HG03108 (cell line): ENCODE measurements around the gene ZNF410.
"Not testable (repeated sequence)": the region's sequence is repeated elsewhere in the genome, so short reads cannot be mapped to it uniquely, and the experiment has no call there.

ENCODE experiments used
- ATAC-seq: cut with Tn5 transposase; IDR thresholded peaks from one replicate; pipeline ENCODE4 v1.9.1; 2021; ENCODE audit warnings: moderate library complexity; ENCODE audit not compliant: unreplicated experiment

ZNF410 gene, protein sequence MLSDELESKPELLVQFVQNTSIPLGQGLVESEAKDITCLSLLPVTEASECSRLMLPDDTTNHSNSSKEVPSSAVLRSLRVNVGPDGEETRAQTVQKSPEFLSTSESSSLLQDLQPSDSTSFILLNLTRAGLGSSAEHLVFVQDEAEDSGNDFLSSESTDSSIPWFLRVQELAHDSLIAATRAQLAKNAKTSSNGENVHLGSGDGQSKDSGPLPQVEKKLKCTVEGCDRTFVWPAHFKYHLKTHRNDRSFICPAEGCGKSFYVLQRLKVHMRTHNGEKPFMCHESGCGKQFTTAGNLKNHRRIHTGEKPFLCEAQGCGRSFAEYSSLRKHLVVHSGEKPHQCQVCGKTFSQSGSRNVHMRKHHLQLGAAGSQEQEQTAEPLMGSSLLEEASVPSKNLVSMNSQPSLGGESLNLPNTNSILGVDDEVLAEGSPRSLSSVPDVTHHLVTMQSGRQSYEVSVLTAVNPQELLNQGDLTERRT

DNA sequence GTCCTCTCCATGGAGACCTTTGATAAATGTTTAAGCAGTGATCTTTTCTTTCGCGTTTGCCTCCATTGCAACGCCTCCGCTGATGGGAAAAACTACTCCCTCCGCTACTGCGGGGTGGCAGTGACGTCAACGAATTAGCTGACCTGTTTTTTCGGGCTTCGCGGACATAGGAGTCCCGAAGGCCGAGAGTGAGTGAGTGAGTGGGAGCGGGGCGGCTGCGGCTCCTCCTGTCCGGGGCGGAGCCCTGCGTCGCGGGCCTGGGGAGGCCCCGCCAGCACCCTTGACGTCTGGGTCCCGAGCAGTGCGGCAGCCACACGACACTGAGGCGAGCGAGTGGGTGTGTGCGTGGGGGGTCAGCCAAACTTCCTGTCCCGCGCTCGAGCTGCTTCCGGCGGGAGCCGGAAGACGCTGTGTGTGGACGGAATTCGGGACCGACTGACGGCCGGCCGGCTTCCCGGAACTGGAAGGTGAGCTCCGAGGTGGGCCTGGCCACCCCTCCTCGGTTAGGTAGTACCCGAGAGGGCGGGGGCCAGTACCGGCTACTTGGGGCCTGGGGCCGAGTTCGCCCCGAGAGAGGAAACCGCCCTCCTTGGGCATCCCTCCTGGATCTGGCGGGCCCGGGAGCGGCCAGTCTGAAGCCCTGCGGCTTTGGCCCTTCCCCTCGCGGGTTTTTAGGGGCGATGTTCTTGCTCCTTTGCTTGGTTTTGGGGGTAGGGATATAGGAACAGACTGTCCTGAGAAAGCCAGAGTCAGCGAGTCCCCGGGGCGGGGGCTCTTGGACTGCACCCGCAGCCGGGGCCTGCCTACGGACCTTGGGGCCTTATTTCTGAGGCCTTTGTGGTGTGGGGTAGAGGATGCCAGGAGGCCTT, at the start of gene ZNF410:
ZNF410 (plus strand) TSS at position 411 of the 869 bp plus-strand sequence. CDS start 5,317 bp downstream, outside the sequence.
- peak; percentile 93 for ATAC-seq

DNA sequence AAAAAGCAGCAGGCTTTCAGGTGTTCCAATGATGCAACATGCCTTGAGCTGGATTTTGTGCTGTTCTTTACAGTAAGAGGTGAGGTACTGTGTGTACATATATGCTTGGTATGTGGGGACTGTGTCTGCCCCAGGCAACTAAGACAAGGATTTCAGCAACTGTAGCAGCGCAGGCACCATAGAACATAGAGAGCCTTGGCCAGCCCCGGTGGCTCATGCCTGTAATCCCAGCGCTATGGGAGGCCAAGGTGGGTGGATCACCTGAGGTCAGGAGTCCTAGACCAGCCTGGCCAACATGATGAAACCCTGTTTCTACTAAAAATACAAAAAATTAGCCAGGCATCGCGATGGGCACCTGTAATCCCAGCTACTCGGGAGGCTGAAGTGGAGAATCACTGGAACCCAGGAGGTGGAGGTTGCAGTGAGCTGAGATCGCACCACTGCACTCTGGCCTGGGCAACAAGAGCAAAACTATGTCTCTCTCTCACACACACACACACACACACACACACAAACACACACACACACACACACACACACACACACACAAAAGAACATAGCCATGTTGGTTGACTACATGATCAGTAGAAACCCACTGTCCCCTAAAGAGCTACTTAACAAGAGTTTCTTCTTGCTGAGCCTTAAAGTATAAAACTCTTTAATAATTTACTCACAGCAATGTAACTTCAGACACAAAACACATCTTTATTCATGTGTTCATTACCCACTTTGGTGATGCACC, 48.2 kb upstream of the ZNF410 start:
- ATAC-seq, result not testable (repeated sequence)

DNA sequence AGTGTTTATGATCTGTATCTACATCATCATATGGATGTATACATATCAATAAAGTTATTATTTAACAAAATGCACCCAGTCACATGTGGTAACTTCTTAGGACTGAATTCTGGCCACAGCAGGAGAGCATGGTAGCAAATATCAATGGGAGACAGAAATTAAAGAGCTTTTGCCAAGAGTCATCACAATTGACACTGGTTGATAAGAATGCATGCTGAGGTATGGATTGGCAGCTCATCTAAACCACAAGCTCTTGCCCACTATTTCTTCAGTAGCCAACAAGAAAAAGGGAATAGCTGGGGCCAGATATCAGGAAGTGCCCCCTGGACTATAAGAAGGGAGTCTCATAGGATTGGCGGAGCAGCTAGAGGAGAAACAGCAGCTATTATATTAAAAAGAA, 44.5 kb upstream of the ZNF410 start:
- ATAC-seq, result no peak

DNA sequence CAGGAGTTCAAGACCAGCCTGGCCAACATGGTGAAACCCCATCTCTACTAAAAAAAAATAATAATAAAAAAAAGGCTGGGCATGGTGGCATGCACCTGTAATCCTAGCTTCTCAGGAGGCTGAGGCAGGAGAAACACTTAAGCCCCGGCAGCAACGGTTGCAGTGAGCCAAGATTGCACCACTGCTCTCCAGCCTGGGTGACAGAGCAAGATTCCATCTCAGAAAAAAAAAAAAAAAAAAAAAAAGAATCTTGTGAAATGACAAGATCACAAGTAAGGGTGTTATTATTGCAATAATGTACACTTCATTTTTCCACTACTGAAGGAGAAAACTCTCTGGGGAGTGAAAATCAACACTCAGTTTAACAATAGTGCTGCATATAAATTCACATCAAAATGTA, 43.8 kb upstream of the ZNF410 start:
- no peak for ATAC-seq

DNA sequence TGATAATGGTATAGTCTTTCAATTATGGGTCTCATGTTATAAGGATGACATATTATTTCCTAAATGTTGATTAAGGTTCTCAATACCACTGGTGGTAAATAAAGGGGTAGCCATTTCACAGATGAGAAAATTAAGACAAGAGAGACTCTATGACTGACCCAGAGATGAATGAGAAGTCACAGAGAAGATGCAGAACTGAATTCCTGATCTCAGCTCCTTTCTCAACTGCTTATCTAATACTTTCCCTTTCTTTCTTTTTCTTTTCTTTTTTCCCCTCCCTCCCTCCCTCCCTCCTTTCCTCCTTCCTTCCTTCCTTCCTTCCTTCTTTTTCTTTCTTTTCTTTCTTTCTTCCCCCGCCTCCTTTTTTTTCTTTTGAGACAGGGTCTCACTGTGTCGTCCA, 43.4 kb upstream of the ZNF410 start:
- ATAC-seq, result no peak

DNA sequence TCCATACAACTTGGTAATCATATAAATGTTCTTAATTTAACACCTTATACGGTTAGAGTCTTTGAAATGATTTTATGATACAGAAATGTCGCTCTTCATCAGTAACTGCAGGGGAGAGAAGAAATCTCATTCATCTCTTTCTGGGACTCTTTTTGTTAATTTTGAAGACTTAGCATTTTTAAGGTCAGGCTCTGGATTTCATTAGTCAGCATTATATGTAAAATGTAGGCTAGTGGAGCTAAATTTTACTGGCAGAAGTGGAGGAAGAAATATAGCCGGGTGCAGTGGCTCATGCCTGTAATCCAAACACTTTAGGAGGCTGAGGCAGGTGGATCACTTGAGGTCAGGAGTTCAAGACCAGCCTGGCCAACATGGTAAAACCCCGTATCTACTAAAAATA, 39.7 kb upstream of the ZNF410 start:
- ATAC-seq, result no peak

DNA sequence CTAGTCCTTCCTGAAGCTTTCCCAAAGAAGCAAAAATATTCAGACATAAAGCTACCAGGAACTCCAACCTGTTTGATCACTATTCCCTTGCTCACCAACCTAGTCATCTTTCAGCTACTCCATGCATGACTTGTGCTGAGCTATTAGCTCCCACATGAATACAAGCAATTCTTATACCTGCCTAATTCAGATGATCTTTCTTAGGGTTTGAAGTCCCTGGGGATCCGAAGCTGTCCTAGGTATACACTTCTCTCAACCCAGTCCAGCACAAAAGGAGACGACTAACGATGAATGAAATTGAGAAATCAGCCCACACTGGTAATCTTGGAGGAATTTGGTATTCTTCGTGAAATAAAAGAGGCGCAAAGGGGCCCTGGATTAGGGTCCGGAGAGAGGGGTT, 35.7 kb upstream of the ZNF410 start:
- ATAC-seq, result no peak

DNA sequence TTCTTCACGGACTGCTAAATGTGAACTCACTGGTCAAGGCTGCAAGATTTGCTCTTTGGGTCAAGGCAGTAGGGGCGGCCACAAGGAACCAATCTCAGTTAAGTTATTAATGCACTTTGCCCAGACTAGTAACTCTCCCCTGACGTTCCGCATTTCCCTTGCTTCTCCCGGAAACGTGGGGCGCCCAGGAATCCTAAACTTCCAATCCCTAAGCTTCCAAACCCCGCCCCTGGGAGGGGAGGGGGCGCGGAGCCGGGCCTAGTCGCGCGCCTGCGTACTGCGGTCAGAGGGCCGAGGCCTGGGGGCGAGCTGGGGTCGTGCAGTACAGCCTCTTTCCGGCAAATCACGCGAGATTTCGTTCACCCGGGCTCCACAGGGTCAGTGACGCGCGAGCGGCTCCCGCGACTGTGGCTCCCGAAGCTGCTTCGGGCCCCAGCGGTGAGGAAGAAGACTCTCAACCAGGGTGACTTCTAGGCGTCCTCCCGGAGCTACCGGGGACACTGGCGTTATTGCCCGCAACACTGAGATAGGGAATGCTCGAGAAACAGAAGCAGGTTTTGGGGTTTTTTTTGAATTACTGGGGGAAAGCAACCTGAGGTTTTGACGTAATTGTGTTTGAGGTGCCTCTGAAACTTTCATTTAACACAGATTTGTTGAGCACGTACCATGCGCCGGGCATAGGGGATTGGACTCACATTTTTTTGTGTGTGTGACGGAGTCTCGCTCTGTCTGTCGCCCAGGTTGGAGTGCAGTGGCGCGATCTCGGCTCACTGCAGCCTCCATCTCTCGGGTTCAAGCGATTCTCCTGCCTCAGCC, 34.9 kb upstream of the ZNF410 start, which contains the start of gene PTGR2:
PTGR2 (plus strand) TSS at position 265 of the 816 bp plus-strand sequence. CDS start 7,032 bp downstream, outside the sequence.
- ATAC-seq, result peak; percentile 70

DNA sequence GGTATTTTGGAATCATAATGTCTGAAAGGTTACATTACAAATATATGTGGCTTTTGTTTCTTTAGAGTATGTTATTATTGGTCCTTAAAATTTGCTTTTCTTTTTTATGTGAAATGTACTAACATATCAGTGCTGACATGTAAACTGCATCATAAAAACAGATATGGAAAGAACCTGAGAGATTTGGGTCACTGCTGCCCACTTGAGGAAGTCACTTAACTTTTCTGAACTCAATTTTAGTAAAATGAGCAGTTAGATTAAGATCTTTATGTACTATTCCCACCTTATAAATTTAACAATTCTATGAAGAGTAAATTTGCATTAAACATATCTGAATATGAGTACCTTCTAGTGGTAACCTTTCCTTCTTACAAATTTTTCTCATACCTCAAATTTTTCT, 27.5 kb upstream of the ZNF410 start:
- no peak for ATAC-seq

DNA sequence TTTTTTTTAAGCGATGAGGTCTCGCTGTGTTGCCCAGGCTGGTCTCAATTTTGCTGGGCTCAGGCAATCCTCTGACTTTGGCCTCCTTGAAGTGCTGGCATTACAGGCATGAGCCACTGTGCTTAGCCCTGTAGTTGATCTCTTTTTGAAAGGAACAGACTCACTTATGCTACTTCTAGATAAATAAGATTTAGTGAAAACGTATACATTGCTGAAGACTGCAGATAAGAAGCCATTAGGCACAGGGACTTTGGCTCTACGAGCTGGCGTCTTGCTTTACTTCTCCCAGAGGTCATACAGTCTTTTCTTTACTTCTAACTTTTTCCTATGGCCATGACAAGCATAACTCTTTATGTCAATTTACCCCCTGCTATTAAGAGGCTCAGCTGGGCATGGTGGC, 25.6 kb upstream of the ZNF410 start:
- no peak for ATAC-seq

DNA sequence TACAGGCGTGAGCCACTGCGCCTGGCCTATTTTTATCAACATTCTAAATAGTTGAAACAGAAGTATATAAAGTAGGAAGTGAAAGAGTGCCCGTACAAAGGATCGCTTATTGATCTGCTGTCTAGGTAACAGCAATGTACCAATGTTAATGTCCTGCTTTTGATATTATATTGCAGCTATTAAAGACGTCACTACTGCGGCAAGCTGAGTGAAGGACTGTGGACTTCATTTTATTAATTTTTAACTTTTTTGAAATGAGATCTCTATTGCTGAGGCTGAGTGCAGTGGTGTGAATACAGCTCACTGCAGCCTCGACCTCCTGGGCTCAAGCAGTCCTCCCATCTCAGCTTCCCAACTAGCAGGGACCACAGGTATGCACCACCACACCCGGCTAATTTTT, 24.2 kb upstream of the ZNF410 start:
- no peak for ATAC-seq

DNA sequence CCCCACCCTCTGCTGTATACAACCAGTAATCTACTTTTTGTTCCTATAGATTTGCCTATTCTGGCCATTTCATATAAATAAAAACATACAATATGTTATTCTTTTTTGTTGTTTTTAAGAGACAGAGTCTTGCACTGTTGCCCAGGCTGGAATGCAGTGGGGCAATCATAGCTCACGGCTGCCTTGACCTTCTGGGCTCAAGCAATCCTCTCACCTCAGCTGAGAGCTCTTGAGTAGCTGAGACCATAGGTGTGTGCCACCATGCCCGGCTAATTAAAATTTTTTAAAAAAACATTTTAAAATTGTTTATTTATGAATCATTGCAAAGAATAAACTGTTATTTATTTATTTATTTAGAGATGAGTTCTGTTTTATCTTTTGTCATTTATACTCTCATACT, 23.4 kb upstream of the ZNF410 start:
- ATAC-seq, result no peak

DNA sequence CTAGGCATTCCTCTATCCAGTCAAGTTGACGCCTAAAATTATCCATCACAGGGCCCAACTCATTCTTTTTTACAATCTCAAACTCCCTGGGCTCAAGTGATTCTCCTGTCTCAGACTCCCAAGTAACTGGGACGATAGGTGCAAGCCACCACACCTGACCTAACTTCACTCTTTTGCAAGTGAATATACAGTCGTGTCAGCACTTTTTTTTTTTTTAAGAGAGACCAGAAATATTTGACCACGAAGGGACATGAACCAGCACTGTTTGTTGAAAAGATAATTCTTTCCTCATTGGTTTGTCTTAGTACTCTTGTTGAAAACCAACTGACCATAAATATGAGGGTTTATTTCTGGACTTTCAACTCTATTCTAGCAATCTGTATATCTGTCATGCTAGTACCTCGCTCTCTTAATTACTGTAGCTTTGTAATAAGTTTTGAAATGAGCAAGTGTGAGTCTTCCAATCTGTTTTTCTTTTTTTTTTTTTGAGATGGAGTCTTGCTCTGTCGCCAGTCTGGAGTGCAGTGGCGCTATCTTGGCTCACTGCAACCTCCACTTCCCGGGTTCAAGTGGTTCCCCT, 21.0 kb upstream of the ZNF410 start:
- ATAC-seq, result no peak

DNA sequence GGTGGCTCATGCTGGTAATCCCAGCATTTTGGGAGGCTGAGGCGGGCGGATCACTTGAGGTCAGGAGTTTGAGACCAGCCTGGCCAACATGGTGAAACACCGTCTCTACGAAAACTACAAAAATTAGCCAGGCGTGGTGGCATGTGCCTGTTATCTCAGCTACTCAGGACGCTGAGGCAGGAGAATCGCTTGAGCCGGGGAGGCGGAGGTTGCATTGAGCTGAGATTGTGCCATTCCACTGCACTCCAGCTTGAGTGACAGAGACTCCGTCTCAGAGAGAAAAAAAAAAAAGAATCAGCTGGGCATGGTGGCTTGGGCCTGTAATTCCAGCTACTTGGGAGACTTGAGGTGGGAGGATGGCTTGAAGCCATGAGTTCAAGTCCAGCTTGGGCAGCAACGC, 16.9 kb upstream of the ZNF410 start:
- ATAC-seq, result not testable (repeated sequence)

DNA sequence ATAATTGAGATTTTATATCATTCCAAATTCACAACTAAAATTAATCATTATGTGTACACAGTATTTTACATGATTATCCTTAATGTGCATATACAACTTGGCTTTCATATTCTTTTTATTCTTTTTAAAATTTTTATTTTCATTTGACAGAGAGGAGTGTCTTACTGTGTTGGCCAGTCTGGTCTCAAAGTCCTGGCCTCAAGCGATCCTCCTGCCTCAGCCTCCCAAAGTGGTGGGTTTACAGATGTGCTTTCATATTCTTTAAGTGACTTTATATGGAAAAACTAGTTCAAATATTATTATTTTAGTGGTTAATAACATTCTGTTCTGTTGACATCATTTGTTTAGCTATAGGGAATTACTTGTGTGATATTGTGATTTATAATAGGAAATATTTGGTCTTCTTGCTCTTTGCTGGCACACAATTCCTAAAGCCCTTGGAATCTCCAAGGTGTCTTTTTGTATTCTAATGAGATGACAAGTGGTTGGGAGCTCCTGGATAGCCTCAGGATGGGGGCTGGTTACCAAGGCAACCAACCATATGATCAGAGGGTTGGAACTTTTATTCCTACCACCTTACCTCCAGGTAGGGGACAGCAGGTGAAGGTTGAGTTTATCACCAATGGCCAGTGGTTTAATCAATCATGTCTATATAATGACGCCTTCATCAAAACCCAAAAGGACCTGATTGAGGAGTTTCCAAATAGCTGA, 16.0 kb upstream of the ZNF410 start:
- ATAC-seq, result no peak

DNA sequence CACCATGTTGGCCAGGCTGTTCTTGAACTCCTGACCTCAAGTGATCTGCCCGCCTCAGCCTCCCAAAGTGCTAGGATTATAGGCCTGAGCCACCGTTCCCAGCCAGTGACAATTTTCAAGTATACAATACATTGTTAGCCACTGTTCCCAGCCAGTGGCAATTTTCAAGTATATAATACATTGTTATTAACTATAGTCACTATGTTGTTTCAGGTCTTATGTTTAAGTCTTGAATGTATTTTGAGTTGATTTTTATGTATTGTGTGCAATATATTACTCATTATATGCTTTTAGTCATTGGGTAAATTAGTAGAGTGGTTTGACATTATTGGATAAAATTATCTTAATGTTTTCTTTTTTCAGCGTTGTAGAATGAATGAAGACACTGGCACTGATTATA, 13.0 kb upstream of the ZNF410 start:
- no peak for ATAC-seq

DNA sequence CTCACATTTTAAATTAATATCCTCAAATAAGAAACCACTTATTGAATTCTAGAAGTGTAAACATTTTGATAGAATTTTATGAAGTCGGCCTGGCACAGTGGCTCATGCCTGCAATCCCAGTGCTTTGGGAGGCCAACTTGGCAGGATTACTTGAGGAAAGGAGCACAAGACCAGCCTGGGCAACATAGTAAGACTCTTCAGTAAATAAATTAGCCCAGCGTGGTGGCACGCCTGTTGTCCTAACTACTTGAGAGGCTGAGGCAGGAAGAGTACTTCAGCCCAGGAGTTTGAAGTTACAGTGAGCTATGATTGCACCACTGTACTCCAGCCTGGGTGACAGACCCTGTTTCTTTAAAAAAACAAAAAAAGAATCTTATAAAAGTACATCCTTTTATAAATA, 8.9 kb upstream of the ZNF410 start:
- ATAC-seq, result no peak

DNA sequence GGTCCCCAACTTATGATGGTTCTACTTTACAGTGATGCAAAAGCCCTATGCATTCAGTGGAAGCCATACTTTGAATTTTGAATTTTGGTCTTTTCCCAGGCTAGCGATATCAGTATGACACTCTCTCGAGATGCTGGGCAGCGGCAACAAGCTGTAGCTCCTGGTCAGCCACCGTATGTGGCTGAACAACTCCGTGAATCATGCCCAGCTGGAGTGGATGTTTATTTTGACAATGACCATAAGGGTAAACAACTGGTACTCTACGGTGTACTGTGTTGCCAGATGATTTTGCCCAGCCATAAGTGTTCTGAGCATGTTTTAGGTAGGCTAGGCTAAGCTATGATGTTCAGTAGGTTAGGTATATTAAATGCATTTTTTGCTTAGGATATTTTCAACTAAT, 8.2 kb upstream of the ZNF410 start:
- no peak for ATAC-seq

DNA sequence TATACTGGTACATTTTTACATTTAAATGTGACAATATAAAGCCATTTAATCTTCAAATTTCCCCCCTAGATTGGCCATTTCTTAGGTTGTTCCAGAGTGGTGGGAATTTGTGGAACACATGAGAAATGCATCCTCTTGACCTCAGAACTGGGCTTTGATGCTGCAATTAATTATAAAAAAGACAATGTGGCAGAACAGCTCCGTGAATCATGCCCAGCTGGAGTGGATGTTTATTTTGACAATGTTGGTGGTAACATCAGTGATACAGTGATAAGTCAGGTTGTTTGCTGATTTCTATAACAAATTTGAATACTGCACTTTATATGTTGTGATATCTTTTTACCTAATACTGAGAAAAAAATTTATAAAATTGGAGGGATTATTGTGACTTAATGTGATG, 7.6 kb upstream of the ZNF410 start:
- ATAC-seq, result no peak
